ENCODE measurements around the gene EEF1AKMT4.
"Not testable (repeated sequence)": the region's sequence is repeated elsewhere in the genome, so short reads cannot be mapped to it uniquely, and the experiment has no call there.

EEF1AKMT4 gene

DNA sequence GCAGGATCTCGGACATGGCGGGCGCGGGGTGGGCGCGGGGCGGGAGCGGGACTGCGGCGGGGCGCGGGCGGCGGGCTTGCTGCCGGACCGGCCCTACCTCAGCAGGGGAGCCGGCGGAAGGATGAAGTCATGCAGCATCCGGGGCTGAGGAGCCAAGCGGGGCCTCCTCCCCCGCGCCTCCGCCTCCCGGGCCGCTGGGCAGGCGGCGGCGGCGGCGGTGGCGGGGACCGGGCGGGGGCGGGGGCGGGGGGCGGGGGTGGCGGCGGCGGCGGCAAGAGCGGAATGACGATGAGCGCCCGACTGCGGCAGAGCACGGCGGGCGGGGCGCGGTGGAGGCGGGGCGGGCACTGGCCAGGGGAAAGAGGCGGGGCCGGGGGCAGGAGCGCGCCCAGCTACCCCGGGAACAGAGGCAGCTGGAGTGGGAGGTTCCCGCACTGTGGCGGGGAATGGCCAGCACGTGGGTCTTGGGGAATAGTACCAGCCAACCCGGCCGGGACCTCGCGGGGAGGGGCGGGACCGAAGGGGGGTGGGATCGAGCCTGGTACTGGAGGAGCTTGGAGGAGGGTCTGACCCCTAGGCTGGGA is 11.9 kb downstream of the EEF1AKMT4 start, which contains the start of gene CAMK2N2:
Gene CAMK2N2, minus strand, starts transcription at position 284 of the 584 bp plus-strand sequence. Its CDS starts 268 bp downstream, at position 16.
- DNase-seq: peak; percentile 58

DNA sequence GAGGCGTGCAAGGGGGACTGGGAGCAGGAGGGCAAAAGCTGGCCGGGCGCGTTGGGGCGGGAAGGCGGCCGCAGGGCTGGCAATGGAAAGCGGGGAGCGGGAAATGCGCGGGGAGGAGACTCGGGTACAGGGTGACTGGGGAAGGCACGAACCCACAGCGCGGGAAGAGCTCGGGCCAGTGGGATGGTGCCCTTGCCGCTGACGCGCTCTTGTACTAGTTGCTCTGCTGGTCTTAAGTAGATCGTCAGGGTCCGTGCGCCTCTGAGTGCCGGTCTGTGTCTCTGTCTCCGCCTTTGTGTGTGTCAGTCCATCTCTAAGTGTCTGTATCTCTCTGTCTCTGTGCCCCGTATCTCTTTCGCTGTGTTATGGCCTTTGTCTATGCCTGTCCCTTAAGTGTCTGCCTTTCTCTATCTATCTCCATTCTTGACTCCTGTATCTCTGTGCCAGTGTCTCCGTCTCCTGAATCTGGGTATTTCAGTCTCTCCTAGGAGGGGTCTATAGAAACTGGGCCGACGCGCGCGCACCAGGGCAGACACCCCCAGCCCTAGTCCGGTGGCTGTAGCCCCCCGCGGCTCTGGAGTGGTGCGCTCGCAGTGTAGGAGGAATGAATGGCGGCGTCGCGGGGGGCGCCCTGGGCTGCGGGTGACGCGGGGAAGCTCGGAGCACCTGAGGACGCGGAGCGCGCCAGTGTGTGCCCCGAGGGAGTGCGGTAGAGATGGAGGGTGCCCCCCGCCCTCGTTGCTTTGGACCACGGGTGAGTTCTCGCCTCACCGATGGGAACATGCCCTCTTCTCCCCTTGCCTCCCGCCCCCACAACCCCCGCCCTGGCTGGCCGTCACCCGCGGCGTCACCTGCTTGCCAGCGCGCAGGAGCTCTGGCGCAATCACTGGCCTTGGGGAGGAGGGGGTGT is 12.6 kb downstream of the EEF1AKMT4 start:
- DNase-seq: peak; percentile 47

DNA sequence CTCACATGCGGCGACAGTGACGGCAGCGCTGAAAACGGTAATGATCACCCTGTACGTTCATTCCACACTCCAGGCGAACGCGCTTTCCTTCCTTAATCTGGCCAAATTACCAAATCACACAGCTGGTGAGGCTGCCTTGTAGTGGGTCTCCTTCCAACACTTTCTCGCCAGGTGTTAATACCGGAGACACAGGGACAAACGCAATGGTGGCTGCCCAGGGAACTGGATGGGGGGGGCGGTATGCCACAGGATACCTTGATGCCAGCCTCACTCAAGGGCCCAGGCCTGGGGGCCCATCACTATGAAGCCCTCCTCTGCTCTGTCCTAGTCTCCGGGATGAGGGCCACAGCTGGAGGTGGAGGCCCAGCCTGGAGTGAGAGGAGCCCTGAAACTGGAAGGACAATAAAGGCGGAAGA is 13.3 kb downstream of the EEF1AKMT4 start:
- no peak for DNase-seq

DNA sequence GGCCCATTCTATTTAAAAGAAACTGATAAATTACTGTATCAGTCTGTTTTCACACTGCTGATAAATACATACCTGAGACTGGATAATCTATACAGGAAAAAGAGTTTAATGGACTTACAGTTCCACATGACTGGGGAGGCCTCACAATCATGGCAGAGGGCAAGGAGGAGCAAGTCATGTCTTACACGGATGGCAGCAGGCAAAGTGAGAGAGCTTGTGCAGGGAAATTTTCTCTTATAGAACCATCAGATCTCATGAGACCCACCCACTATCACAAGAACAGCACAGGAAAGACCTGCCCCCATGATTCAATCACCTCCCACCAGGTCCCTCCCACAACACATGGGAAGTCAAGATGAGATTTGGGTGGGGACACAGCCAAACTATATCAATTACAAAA is 17.8 kb downstream of the EEF1AKMT4 start:
- not testable (repeated sequence) for DNase-seq

DNA sequence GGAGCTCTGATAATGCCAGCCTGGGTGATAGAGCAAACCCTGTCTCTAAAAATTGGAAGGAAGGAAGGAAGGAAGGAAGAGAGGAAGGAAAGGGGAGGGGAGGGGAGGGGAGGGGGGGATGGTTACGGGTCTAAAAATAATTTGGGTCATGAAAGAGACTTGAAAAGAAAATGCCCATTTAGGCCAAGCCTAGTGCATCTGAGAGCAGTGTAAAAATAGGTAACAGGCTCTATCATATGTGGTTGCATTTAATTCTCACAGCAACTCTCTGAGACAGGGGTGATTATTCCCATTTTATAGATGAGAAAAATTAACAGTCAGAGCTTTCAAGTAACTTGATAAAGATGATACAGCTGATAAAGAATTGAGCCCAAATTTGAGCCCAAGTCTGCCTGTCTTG is 22.8 kb downstream of the EEF1AKMT4 start:
- DNase-seq: no peak

DNA sequence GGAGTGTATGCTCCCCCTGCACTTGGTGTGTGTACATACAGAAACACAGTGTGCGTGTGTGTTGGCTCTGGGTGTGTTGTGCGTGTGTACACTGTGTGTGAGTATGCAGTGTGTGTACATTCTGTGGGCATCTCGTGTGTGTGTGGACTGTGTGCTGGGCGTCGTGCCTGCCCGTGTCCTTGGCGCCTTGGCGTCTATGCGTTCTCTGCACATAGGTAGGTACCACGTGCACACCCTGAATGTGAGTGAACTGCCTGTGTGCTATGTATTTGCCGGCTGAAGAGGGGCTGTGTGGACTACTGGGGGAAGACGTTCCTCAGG is 25.9 kb downstream of the EEF1AKMT4 start:
- DNase-seq: no peak

DNA sequence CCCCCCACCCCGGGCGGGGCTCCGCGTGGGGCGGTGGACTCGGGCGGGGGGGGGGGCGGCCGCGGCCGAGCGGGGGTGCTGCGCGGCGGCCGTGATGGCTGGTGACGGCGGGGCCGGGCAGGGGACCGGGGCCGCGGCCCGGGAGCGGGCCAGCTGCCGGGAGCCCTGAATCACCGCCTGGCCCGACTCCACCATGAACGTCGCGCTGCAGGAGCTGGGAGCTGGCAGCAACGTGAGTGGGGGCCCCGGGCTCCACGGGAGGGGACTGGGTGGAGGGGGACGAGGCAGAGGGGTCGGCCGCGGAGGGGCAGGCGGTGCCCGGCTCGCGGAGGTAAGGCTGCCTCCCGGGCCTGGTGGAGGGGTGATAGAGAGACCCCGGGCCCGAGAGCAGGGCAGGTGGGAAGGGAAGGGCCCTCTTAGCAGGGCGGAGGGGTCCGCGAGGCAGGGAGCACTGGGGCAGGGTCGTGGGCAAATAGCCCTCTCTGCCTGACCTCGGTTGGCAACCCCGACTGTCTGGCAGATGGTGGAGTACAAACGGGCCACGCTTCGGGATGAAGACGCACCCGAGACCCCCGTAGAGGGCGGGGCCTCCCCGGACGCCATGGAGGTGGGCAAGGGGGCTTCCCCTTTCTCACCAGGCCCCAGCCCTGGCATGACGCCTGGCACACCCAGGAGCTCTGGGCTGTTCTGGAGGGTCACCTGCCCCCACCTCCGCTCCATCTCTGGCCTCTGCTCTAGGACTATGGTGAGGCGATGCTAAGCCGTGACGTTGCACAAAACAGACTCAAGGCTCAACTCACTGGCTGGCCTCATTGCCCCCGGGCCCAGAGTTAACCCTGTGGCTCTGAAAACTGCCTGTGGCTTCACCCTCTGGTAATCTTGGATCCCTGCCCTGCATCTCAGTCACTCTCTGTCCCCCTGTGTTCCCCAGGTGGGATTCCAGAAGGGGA is 26.8 kb downstream of the EEF1AKMT4 start, which contains the start of gene ECE2:
Gene ECE2, plus strand, starts transcription at position 62 of the 950 bp plus-strand sequence. Its CDS starts 132 bp downstream, at position 194.
- DNase-seq: no peak

DNA sequence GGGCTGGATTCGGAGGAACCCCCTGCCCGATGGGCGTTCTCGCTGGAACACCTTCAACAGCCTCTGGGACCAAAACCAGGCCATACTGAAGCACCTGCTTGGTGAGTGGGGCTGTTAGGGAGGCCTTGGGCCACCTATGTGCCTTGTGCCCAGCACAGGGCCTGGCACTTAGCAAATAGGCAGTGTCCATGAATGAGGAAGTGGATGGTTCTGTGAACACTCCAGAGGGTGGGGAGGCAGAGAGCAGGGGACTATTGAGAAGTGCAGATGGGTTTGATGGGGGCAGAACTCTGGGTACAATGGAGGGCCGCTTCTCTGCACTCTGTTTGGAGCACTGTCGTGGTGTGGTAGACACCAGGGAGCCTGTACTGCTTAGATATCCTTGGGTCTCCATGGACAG is 27.9 kb downstream of the EEF1AKMT4 start:
- DNase-seq: no peak

DNA sequence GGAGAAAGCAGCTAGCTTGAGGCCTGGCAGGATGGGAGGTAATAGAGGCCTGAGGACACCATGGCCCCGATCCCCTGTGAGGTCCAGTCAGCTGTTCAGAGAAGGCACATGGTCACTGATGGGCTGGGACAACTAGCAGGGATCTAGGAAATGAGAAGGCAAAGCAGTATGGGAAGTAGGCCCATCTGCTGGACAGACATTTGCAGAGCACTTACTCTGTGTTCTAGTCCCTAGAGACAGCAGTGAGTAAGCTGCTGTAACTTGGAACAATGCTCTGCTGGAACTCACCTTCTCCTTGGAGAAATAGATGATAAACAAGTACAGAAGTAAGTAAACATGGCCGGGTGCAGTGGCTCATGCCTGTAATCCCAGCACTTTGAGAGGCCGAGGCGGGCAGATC is 33.5 kb downstream of the EEF1AKMT4 start:
- no peak for DNase-seq

DNA sequence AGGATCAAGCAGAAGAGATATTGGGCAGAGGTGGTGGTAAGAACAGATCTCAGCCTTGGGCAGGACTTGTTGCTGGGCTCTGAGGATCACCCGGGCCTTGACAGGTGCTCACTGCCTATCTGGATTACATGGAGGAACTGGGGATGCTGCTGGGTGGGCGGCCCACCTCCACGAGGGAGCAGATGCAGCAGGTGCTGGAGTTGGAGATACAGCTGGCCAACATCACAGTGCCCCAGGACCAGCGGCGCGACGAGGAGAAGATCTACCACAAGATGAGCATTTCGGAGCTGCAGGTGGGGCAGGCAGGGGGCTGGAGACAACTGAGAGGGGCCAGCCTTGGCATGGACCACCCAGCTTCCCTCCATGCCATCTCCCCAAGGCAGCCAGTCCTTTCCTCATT is 34.2 kb downstream of the EEF1AKMT4 start:
- no peak for DNase-seq

DNA sequence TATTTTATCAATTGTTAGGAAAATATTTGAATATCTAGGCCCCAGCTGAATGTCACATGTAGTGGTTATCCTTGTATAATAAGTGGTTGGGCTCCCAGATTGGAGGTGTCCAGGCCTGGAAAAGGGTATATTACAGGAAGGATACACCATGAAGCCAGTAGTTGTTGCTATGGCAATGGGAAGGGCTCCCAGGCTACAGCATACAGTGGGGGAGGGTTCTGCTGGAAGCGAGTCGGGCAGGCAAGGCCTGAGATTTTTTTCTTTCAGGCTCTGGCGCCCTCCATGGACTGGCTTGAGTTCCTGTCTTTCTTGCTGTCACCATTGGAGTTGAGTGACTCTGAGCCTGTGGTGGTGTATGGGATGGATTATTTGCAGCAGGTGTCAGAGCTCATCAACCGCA is 35.2 kb downstream of the EEF1AKMT4 start:
- peak; percentile 52 for DNase-seq

DNA sequence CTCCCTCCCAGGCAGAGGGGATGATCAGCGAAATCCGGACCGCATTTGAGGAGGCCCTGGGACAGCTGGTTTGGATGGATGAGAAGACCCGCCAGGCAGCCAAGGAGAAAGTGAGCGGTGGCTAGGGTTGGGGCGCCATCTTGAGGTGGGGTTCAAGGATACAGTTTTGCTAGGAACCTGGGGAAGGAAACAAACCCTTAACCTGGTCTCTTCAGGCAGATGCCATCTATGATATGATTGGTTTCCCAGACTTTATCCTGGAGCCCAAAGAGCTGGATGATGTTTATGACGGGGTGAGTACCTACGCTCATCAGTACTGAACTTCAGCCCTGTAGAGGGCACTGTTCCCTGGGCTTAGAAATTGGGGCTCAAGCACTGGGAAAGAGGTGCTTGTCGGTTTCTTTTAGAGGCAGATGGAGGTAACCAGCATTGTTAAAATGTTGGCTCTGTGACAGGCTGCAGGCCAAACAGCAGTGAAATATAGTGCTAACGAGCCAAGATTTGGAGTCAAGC is 40.0 kb downstream of the EEF1AKMT4 start:
- peak; percentile 81 for DNase-seq

DNA sequence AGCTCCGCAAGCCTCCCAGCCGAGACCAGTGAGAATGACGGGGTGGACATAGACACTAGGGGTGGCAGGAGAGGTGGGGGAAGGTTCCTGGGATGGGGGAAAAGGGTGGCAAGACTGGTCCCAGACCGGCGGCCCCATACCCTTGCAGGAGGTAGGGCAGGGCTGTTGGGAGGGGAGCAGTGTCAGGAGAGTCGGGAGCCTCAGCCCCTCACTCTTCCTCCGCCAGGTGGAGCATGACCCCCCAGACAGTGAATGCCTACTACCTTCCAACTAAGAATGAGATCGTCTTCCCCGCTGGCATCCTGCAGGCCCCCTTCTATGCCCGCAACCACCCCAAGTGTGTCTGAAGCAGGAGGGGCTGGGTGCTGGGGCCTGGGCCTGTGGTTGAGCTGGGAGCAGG is 40.9 kb downstream of the EEF1AKMT4 start:
- no peak for DNase-seq

DNA sequence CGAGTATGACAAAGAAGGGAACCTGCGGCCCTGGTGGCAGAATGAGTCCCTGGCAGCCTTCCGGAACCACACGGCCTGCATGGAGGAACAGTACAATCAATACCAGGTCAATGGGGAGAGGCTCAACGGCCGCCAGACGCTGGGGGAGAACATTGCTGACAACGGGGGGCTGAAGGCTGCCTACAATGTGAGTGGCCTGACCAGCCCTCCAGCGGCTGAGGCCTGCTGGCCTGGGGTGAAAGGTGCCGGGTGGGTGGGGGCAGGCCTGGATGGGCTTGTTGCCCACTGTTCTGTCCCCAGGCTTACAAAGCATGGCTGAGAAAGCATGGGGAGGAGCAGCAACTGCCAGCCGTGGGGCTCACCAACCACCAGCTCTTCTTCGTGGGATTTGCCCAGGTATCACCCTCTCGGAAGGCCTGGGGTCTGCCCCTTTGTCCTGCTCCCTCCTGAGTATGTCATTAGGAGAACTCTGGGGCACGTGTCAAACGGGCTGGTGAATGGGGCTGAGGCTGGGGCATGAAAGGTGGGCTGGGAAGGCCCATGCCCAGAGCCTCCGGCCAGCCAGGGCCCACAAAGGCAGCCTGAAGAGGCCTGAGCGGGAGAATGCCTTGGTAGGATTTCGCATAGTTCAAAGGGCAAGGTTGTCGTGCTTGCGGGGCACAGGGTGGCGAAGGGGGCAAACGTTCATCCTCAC is 41.7 kb downstream of the EEF1AKMT4 start:
- no peak for DNase-seq

DNA sequence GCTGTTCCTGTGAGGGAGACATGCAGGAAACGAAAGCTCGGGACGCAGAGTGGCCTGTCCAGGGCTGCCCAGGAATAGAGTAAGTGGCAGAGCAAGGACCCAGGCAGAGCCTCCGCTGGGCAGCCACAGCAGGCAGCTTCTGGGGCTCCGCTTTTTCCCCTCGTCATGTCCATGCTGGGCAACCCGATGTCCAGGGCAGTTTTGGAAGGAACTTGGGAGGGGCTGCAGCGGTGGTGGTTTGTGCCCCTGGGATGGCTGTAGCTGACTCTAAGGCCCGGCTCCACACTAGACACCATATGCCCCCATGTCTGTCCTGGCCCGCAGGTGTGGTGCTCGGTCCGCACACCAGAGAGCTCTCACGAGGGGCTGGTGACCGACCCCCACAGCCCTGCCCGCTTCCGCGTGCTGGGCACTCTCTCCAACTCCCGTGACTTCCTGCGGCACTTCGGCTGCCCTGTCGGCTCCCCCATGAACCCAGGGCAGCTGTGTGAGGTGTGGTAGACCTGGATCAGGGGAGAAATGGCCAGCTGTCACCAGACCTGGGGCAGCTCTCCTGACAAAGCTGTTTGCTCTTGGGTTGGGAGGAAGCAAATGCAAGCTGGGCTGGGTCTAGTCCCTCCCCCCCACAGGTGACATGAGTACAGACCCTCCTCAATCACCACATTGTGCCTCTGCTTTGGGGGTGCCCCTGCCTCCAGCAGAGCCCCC is 42.4 kb downstream of the EEF1AKMT4 start:
- DNase-seq: no peak

DNA sequence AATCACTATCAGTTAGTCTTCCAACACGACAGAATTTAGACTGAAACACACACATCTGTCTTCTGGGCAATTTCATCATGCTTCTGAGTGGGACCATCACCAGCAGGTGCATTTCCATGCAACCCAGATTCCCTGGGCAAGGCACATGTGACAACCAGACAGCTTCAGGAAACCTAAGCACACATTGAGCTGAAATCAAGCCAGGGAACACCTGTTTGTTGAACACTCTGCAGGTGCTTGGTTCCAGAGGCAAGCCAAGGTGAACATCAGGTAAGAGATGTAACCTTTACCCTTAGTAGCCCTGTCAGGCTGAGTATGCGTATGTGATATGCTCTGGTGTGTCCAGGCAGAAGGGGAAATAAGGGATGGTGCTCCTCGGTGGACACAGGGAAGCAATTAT is 46.3 kb downstream of the EEF1AKMT4 start:
- no peak for DNase-seq

DNA sequence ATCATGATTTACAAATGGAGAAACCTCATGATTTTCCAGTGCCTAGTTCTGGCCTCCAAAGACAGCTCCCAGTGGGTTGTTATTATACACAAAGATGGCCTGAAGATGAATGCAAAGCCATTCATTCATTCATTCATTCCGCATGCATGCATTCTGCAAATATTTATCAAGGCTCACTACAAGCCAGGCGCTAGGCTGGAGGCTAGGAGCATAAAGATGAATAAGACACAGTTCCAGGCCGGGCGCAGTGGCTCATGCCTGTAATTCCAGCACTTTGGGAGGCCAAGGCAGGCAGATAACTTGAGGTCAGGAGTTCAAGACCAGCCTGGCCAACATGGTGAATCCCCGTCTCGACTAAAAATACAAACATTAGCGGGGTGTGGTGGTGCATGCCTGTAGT is 47.1 kb downstream of the EEF1AKMT4 start:
- no peak for DNase-seq

DNA sequence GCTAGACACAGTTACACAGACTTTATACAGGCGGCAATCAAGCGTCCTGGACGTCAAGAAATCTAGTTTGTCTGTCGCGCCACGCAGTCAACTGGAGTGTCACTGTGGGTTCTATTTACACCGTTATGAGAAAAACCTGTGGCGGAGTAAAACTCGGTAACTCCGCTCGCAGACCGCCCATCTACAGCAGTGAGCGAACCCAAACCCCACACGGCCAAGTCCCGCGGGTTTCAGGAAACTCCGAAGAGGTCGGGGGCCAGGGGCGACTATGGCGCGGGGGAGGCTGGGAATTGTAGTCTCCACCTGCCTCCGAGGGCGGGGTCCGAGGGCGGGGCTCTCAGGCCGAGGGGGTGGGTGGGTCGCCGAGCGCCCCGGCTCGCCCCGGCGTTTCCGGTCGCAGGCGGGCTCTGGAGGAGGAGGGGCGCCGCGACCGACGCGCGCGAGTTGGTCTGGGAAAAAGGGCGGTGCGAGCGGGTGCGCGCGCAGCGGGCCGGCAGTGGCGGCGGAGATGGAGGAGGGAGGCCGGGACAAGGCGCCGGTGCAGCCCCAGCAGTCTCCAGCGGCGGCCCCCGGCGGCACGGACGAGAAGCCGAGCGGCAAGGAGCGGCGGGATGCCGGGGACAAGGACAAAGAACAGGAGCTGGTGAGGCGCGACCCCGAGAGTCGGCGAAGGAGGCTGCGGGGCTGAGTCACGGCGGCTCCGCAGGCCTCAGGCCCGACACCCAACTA is 49.5 kb downstream of the EEF1AKMT4 start, which contains the start of gene PSMD2:
Gene PSMD2, plus strand, starts transcription at position 483 of the 729 bp plus-strand sequence. Its CDS starts 26 bp downstream, at position 509.
- peak; percentile 99 for DNase-seq

DNA sequence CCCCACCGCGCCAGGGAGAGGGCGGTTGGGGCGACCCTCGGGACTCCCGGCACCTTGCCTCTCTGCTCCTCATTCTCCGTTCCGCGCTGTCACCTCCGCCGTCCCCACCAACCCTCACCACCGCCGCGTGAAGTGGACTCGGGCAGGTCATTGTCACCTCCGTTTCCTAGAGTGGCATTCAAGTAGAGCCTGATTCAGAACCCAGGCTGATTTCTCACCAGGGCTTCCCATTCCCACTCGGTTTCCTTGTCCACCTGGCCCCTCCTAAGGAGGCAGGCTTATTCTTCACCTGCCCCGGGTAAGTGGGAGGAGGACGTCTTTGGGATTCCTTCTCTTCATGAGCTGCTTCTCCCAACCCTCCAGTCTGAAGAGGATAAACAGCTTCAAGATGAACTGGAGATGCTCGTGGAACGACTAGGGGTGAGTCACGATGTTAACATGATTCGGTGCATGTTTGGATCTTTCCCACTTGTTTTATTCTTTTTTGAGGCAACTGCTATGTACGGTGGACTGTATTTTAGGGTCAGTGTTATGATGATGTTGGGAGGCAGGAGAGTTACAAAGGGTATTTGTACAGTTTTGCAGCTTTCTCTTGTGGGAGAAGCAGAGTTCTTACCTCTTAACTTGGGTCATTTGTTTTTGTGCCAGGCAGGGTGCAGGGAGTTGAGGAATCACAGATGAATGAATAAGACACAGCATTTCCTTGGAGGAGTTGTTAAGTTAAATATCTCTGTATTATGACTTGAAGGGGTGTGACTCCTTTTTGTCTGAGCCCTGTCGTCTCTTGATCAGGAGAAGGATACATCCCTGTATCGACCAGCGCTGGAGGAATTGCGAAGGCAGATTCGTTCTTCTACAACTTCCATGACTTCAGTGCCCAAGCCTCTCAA is 50.3 kb downstream of the EEF1AKMT4 start:
- DNase-seq: no peak

DNA sequence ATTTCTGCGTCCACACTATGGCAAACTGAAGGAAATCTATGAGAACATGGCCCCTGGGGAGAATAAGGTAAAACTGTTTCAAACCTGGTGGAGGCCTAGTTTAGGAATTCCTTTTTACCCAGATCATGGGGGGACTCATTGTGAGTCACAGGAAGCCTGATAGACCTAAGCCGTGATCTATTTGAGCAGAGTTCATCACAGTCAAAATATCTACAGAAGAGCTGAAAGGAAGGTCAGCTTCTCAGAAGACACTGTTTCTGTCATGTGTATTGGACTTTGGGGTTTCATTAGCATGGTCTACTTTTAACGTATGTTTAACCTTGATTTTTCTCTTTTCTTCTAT is 50.9 kb downstream of the EEF1AKMT4 start:
- no peak for DNase-seq
